ENCODE measurements around the gene DGAT2. TPM values are rescaled to one million over a fixed set of nuclear protein-coding genes. Genes with fewer than 3 reads are reported as not detected.

DGAT2 gene
- total RNA-seq, 1 experiment from 2014 or later: 6.4 TPM

- no TSS peak for BruUV-seq (replicated peaks)
- no peak for DNase-seq (ENCODE audit: unreplicated experiment)
- no peak overlapping the region for H3K27ac Mint-ChIP-seq (ENCODE audit: low read depth, unreplicated experiment)
- peaks cover 6% of the 10 kb centered on the region for H3K27me3 Mint-ChIP-seq (ENCODE audit: insufficient read depth, unreplicated experiment)
- no peaks in the 10 kb centered on the region for H3K9me3 Mint-ChIP-seq (ENCODE audit: unreplicated experiment)
- ChIA-PET CTCF (interaction anchor here (0.6 to 2.1 kb wide), 12 partner anchors 10 to 1248 kb away, joined by 3 to 9 read pairs (median 3); no protein-coding TSS in a partner anchor), POLR2A (no interaction called here)
- no peak for TF ChIP-seq CTCF (IDR thresholded peaks at IDR 0.05; ENCODE audit: unreplicated experiment)
- H3K4me3 Mint-ChIP-seq (ENCODE audit: unreplicated experiment): no peak overlapping the region
- H3K36me3 Mint-ChIP-seq (ENCODE audit: insufficient read depth, unreplicated experiment): no peaks in the 10 kb centered on the region
- H3K4me1 Mint-ChIP-seq (ENCODE audit: insufficient read depth, unreplicated experiment): no peaks in the 10 kb centered on the region
- intact Hi-C loops (cut with micrococcal nuclease): no loop called here
Observed at GRCh38 chr11:75721852-75722668, 46.5 kb upstream of the DGAT2 start.

- no peak overlapping the region for H3K4me3 Mint-ChIP-seq (ENCODE audit: unreplicated experiment)
- no TSS peak for BruUV-seq (replicated peaks)
- intact Hi-C loops (cut with micrococcal nuclease): loop anchor here (1.0 kb wide), 3 partner anchors 46 to 145 kb away; partner anchors contain the start of gene DGAT2
Observed at GRCh38 chr11:75722669-75723042, 45.9 kb upstream of the DGAT2 start.

GRCh38 chr11:75725547-75726320 is 42.8 kb upstream of the DGAT2 start:
- Mint-ChIP-seq H3K4me3 (ENCODE audit: unreplicated experiment) (no peak overlapping the region), H3K9me3 (ENCODE audit: unreplicated experiment) (no peaks in the 10 kb centered on the region), H3K27me3 (ENCODE audit: insufficient read depth, unreplicated experiment) (no peaks in the 10 kb centered on the region), H3K4me1 (ENCODE audit: insufficient read depth, unreplicated experiment) (no peaks in the 10 kb centered on the region), H3K27ac (ENCODE audit: low read depth, unreplicated experiment) (no peak overlapping the region), H3K36me3 (ENCODE audit: insufficient read depth, unreplicated experiment) (no peaks in the 10 kb centered on the region)
- CTCF ChIA-PET: interaction anchor here (0.7 to 1.0 kb wide), 3 partner anchors 20 to 147 kb away, joined by 3 read pairs; no protein-coding TSS in a partner anchor
- POLR2A ChIA-PET: no interaction called here
- BruUV-seq (replicated peaks): no TSS peak
- no peak for TF ChIP-seq CTCF (IDR thresholded peaks at IDR 0.05; ENCODE audit: unreplicated experiment)
- no peak for DNase-seq (ENCODE audit: unreplicated experiment)
- intact Hi-C loops (cut with micrococcal nuclease): no loop called here

More at GRCh38 chr11:75722669-75723042, 45.9 kb upstream of the DGAT2 start:
- no peak overlapping the region for H3K27ac Mint-ChIP-seq (ENCODE audit: low read depth, unreplicated experiment)
- no peaks in the 10 kb centered on the region for H3K27me3 Mint-ChIP-seq (ENCODE audit: insufficient read depth, unreplicated experiment)
- no peaks in the 10 kb centered on the region for H3K36me3 Mint-ChIP-seq (ENCODE audit: insufficient read depth, unreplicated experiment)
- no peak for TF ChIP-seq CTCF (IDR thresholded peaks at IDR 0.05; ENCODE audit: unreplicated experiment)
- ChIA-PET POLR2A (interaction anchor here (1.2 kb wide), 1 partner anchor 13 kb away, joined by 3 read pairs; no protein-coding TSS in a partner anchor), CTCF (interaction anchor here (0.6 to 2.1 kb wide), 11 partner anchors 9 to 1340 kb away, joined by 3 to 9 read pairs (median 3); no protein-coding TSS in a partner anchor)
- no peaks in the 10 kb centered on the region for H3K9me3 Mint-ChIP-seq (ENCODE audit: unreplicated experiment)
- no peak for DNase-seq (ENCODE audit: unreplicated experiment)
- H3K4me1 Mint-ChIP-seq (ENCODE audit: insufficient read depth, unreplicated experiment): no peaks in the 10 kb centered on the region

GRCh38 chr11:75728992-75729391 is 39.6 kb upstream of the DGAT2 start:
- no peaks in the 10 kb centered on the region for H3K36me3 Mint-ChIP-seq (ENCODE audit: insufficient read depth, unreplicated experiment)
- no peaks in the 10 kb centered on the region for H3K9me3 Mint-ChIP-seq (ENCODE audit: unreplicated experiment)
- no peak overlapping the region for H3K27ac Mint-ChIP-seq (ENCODE audit: low read depth, unreplicated experiment)
- H3K27me3 Mint-ChIP-seq (ENCODE audit: insufficient read depth, unreplicated experiment): no peaks in the 10 kb centered on the region
- BruUV-seq (replicated peaks): no TSS peak
- no peak for TF ChIP-seq CTCF (IDR thresholded peaks at IDR 0.05; ENCODE audit: unreplicated experiment)
- CTCF ChIA-PET: no interaction called here
- DNase-seq (ENCODE audit: unreplicated experiment): no peak
- H3K4me3 Mint-ChIP-seq (ENCODE audit: unreplicated experiment): no peak overlapping the region
- no peaks in the 10 kb centered on the region for H3K4me1 Mint-ChIP-seq (ENCODE audit: insufficient read depth, unreplicated experiment)
- POLR2A ChIA-PET: no interaction called here
- intact Hi-C loops (cut with micrococcal nuclease): no loop called here

All from MCF 10A (cell line).